Limb (tissue), 2 donors: ENCODE results near the gene ZNF559.
"Not testable (repeated sequence)": the region's sequence is repeated elsewhere in the genome, so short reads cannot be mapped to it uniquely, and the experiment has no call there.

ENCODE experiments used
- DNase-seq, 2 donors: peaks; one replicate each; pipeline ENCODE4 v3.0.0-alpha.2; 2016; ENCODE audit errors: extremely low spot score in 2 of 2

The ZNF559 gene

GRCh38 chr19:9323919-9324583, at the start of gene ZNF559:
Gene ZNF559 (plus strand): TSS chr19:9324179. CDS start chr19:9338550, 14,371 bp downstream.
- DNase-seq: peak; percentile 97 to 99

DNA sequence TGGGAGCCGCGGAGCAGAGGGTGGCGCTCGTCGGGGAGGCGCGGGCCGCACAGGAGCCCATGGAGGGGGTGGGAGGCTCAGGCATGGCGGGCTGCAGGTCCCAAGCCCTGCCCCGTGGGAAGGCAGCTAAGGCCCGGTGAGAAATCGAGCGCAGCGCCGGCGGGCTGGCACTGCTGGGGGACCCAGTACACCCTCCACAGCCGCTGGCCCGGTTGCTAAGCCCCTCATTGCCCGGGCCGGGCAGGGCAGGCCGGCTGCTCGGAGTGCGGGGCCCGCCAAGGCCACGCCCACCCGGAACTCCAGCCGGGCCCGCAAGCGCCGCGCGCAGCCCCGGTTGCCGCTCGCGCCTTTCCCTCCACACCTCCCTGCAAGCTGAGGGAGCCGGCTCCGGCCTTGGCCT, 40.5 kb upstream of the ZNF559 start:
- not testable (repeated sequence) for DNase-seq

DNA sequence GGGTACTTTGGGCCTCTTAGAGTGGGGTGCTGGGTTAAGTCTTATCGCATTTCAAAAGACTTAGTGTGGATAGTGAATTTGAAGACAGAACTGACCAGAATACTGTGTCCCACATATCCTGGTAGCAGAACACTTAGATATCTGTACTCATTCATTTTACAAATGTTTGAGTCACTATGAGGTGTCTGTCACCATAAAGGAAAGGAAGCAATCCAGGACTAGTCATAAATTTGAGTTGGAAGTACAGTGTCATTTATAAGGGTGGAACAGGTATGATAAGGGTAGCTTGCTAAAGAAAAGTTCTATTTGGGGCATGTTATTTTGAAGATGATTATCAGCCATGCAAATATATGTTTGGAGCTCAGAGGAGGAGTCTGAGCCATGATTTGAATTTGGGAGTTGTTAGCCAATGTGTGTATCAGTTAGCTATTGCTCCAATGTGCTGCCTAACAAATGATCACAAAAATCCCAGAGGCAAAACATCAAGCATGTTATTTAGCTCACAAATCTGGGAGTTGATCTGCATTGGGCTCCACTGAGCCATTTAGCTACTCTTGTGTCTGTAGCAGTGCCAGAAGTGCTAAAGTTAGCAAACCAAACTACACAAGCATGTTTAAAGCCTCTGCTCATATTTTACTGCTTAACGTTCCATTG, 34.6 kb upstream of the ZNF559 start:
- no peak for DNase-seq

- no peak for DNase-seq
Observed at GRCh38 chr19:9295411-9295849, 28.5 kb upstream of the ZNF559 start.

DNA sequence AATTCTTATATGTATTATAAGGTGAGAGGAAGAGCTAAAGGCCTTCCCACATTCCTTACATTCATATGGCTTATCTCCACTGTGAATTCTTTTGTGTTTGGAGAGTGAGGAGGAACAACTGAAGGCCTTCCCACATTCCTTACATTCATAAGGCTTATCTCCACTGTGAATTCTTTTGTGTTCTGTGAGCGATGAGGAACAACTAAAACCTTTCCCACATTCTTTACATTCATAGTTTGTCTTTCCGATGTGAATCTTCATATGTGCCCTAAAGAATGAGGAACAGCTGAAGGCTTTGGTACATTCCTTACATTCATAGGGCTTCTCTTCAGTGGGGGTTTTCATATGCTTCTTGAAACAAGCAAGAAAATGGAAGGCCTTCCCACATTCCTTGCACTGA, 27.6 kb upstream of the ZNF559 start:
- no peak for DNase-seq

- no peak for DNase-seq
Observed at GRCh38 chr19:9306443-9306842, 17.5 kb upstream of the ZNF559 start.

DNA sequence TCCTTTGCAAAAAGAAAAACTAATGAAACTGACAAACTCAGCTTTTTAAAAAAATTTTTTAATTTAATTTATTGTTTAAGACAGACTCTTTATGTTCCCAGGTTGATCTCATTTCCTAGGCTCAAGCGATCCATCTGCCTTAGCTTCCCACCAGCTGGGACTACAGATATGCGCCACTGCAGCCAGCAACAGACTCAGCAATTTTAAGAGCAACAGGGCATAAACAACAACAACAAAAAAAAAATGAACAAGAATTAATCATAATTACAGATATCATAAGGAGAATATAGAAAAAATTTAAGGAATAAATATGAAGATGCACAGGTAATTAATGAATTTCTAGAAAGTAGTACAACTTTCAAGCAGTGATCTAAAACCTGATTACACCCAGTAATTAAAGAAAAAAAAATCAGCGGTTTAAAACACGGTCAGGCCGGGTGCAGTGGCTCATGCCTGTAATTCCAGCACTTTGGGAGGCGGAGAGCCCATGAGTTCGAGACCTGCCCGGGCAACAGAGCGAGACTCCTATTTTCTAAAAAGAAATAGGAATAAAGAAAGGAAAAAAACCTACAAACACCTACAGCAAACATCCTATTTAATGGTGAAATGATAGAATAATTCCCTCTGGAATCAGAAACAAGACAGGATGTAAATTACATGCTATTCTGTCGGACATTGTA, 15.7 kb upstream of the ZNF559 start:
- no peak for DNase-seq

GRCh38 chr19:9309139-9309973, 14.6 kb upstream of the ZNF559 start, which contains the start of gene ZNF699:
Gene ZNF699 (minus strand): TSS chr19:9309838. CDS start chr19:9305119, 4,719 bp downstream.
- DNase-seq: peak; percentile 98 to 99

- no peak for DNase-seq
Observed at GRCh38 chr19:9309974-9310446, 14.0 kb upstream of the ZNF559 start.

DNA sequence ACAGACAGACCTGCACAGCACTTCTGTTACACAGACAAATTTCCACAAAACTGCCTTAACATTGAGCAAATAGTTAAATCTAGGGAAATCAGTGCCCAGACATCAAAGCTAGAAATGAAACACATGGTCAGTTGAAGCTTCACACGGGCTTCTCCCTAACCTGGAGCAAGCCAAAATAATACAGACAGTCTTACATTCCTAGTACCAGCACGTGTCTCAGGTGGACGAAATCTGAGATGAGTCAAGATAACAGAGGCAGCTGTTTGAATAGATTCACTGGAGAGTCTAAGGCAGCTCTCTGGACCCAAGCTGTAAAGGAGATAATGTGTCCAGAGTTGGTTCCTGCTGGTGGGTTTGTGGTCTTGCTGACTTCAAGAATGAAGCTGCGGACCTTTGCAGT, 10.2 kb upstream of the ZNF559 start:
- no peak for DNase-seq

- DNase-seq: peak in 1 of 2 donors; percentile 28
Observed at GRCh38 chr19:9321338-9321737, 2.6 kb upstream of the ZNF559 start.

DNA sequence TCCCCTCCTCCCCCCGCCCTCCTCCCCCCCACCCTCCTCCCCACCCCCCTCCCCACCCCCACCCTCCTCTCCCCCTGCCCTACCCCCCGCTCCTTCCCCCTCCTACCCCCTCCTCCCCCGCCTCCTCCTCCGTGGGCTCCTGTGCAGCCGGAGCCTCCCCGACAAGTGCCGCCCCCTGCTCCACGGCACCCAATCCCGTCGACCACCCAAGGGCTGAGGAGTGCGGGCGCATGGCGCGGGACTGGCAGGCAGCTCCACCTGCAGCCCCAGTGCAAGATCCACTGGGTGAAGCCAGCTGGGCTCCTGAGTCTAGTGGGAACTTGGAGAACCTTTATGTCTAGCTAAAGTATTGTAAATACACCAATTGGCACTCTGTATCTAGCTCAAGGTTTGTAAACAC, 2.2 kb upstream of the ZNF559 start:
- not testable (repeated sequence) for DNase-seq

DNA sequence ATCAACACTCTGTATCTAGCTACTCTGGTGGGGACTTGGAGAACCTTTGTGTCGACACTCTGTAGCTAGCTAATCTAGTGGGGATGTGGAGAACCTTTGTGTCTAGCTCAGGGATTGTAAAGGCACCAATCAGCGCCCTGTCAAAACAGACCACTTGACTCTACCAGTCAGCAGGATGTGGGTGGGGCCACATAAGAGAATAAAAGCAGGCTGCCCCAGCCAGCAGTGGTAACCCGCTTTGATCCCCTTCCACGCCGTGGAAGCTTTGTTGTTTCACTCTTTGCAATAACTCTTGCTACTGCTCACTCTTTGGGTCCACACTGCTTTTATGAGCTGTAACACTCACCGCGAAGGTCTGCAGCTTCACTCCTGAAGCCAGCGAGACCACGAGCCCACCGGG, 1.8 kb upstream of the ZNF559 start:
- DNase-seq: not testable (repeated sequence)

GRCh38 chr19:9323557-9323918, 441 bp upstream of the ZNF559 start:
- DNase-seq: peak in 1 of 2 donors; percentile 47

GRCh38 chr19:9324584-9324962, 594 bp downstream of the ZNF559 start:
- no peak for DNase-seq

- DNase-seq: no peak
Observed at GRCh38 chr19:9329999-9330398, 6.0 kb downstream of the ZNF559 start.

- no peak for DNase-seq
Observed at GRCh38 chr19:9342610-9343304, 18.8 kb downstream of the ZNF559 start.

DNA sequence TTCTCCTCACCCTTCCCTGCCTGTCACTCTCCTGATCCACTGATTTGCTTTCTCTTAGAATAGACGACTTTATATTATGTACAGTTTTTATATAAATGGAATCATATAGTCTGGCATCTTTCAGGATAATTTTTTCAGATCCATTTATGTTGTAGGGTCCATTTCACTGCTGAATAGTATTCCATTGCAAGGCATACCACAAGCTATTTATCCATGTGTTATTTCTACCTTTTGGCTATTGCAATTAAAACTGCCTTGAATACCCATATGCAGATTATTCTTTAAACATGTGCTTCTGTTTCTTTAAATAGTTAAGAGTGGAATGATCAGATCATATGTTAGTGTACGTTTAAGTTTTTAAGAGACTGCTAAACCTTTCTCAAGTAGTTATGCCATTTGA, 21.0 kb downstream of the ZNF559 start:
- no peak for DNase-seq

DNA sequence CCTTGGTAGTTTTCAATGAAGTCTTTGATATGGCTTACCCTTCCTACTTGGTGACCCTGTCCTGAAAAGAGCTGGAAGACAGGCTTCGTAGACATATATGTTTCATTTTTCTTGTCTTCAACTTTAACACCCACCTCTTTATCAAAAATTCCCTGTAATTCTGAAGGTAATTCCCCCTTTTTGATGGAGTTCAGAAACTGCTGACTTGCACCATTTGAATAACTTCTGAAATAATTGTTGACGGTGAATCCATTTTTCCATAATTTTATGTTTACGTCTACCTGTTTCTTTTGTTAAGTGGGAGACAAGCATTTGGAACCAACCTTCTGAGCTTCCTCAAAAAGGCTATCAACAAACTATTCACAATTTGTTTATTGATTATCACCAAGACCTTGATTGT, 24.3 kb downstream of the ZNF559 start:
- no peak for DNase-seq

DNA sequence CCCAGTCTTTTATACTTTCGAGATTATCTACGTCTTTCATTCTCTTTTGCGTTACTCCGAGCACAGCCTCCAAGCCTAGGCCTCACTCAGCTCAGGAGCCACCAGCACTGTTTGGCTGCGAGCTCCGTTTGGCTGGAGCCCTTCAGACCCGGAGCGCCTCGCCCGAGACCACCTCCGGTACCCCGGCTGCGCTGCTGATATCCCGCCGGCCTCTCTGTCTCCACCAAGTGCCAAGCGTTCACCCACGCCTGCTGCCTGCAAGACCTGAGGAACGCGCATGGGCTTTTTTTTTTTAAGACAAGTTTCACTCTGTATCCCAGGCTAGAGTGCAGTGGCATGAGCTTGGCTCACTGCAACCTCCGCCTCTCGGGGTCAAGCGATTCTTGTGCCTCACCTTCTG, 24.7 kb downstream of the ZNF559 start:
- DNase-seq: no peak

GRCh38 chr19:9352505-9352904, 28.5 kb downstream of the ZNF559 start:
- no peak for DNase-seq
